OCI-LY7 (cell line): ENCODE data around the gene STIM1.

ENCODE experiments used
- EZH2phosphoT487 ChIP-seq: fragments of 200-600 bp; sonication (generic); IDR thresholded peaks from 2 replicates; pipeline ENCODE4 v1.6.1; 2018; ENCODE audit warnings: low read depth, borderline replicate concordance, mild to moderate bottlenecking, mixed run types, antibody characterized with exemption, low read length, moderate library complexity, mixed read lengths
- TF ChIP-seq, protein P1 (sequence below): fragments of 200-600 bp; sonication (generic); conservative IDR thresholded peaks from 2 replicates; pipeline ENCODE4 v1.5.1; 2014; ENCODE audit warnings: mild to moderate bottlenecking, antibody characterized with exemption, low read length, moderate library complexity, mixed read lengths

GRCh38 chr11:3977078-3977477 is 121.6 kb downstream of the STIM1 start:
- TF ChIP-seq, protein P1, sequence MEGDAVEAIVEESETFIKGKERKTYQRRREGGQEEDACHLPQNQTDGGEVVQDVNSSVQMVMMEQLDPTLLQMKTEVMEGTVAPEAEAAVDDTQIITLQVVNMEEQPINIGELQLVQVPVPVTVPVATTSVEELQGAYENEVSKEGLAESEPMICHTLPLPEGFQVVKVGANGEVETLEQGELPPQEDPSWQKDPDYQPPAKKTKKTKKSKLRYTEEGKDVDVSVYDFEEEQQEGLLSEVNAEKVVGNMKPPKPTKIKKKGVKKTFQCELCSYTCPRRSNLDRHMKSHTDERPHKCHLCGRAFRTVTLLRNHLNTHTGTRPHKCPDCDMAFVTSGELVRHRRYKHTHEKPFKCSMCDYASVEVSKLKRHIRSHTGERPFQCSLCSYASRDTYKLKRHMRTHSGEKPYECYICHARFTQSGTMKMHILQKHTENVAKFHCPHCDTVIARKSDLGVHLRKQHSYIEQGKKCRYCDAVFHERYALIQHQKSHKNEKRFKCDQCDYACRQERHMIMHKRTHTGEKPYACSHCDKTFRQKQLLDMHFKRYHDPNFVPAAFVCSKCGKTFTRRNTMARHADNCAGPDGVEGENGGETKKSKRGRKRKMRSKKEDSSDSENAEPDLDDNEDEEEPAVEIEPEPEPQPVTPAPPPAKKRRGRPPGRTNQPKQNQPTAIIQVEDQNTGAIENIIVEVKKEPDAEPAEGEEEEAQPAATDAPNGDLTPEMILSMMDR = no peak
- no peak for TF ChIP-seq EZH2phosphoT487
